Activated CD8-positive, alpha-beta memory T cell treated with anti-CD3 and anti-CD28 coated beads for 24 hours (primary cell): ENCODE measurements around the gene CDK5RAP3.

Experiments
- DNase-seq: peaks from one replicate; pipeline ENCODE4 v3.0.0-alpha.2; 2020

Gene CDK5RAP3

DNA sequence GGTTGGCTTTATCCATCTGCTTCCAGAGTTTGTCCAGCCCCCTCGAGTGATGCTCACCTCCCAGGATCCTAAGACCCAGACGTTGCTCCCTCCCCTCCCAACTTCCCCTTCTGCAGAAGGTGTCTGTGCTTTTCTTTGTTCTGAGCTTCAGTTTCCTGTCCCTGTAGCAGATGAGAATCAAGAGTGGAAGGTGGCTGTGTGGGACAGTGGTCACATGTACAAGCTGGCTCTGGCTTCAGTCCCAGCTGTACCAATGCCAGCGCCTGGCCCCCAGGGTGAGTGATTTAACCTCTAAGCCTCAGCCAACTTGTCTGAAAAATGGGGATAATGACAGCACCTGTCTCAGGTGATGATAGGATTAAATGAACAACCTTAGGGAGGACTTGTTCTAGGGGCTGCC, 21.0 kb upstream of the CDK5RAP3 start:
- DNase-seq = no peak

DNA sequence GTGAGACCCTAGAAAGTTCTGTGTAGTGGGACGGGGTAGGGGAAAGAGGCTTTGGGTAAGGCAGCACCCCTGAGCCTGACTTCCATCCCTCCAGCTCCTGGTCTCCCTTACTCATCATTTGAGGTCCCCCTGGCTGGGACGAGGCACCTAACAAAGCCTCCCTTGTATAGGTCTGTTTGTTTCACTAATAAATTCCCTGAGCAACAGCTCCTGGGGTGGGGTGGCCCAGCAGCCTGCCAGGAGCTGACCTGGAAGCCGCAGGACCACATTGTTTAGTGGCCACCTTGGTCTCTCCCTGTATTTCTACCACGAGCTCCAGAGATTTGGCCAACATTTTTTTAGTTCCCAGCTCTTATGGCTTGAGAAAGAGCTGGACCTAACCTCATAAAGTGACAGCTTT, 20.5 kb upstream of the CDK5RAP3 start:
- DNase-seq = no peak

DNA sequence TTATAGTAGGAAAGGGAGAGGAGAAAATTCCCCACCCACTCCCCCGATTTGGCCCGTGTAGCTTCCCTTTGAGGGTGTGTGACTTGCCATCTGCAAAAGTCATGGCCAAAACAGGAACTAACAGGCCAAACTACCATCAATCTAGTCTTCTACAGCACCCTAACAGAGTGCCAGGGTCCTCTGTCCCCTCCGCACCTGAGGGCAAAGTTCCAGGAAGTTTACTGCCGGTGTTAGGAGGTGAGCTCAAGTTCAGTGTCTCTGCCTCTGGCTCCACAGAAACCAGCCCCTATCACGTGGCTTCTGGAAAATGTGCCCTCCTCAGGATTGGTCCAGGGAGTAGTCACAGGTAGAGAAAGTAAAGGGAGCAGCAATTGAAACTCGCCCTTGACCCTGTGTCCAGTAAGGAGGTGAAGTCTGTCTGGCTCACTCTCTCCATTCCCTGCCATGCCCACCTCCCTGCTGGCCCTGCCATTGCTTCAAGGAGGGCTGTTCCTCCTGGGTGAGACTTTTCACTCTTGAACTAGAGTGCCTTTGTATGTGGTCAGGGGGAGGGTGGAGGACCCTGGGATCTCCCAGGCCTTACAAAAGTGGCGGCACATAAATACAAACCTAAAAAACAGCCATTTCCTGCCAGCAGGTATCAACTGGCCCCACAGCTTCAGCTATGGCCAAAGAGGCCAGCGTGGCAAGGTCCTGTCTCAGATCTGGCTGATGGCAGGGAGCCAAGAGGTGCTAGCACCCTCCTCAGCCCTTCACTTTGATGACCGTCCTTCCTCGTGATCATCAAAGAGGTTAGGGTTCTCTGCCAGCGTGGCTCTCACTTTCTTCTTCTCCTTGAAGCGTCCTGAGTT, 18.5 kb upstream of the CDK5RAP3 start:
- no peak for DNase-seq

DNA sequence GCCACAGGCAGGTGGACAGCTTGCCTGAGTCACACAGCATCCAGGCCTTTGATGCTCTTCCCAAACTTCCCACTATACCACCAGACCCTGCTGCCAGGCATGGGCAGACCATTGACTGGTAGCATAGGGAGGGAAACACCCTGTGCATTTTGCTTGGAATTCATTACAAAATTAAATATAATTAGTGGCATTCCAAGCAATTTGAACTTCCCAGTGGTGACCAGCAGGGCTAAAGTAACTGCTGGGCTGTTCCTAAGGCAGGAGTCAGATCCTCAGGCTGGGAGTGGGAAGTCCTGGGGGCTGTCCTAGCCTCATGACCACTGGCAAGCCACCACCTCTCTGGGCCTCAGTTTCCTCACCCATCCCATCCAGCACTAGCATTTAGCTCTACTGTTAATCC, 17.0 kb upstream of the CDK5RAP3 start:
- DNase-seq = no peak

DNA sequence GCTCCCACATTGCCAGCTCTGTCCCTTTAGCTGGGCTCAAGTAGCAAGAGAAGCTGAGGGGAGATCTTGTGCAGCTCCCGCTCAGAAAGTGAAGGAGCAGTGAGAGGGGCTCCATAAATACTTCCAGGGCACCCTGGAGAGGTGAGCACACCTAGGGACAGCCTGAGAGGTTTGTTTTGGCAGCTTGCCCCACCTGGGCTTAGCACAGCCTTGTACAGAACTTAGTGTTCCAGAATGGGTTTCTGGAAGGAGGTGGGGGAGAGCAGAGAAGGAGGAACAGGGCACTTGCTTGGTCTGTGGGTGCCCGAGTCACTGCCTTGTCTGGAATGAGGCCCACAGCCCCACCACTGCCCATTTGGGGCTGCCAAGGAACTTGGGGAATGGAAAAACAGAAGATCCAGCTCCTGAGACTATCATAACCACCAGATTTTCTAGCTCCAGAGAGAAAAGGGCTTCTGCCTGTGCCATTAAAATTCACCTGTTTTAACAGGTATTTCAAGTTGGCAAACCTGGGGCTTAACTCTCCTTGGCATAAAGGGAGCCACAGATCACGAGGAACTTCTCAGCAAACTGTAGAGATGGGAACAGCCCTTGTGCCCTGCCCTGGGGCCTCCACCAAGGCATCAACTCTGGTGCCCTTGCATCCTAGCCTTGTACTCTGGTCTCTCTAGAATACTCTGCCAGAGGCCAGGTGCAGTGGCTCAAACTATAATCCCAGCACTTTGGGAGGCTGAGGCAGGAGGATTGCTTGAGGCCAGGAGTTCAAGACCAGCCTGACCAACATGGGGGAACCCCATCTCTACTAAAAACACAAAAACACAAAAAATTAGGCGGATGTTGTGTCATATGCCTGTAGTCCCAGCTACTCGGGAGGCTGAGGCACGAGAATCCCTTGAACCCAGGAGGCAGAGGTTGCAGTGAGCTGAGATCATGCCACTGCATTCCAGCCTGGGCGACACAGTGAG, 15.1 kb upstream of the CDK5RAP3 start:
- DNase-seq = no peak

DNA sequence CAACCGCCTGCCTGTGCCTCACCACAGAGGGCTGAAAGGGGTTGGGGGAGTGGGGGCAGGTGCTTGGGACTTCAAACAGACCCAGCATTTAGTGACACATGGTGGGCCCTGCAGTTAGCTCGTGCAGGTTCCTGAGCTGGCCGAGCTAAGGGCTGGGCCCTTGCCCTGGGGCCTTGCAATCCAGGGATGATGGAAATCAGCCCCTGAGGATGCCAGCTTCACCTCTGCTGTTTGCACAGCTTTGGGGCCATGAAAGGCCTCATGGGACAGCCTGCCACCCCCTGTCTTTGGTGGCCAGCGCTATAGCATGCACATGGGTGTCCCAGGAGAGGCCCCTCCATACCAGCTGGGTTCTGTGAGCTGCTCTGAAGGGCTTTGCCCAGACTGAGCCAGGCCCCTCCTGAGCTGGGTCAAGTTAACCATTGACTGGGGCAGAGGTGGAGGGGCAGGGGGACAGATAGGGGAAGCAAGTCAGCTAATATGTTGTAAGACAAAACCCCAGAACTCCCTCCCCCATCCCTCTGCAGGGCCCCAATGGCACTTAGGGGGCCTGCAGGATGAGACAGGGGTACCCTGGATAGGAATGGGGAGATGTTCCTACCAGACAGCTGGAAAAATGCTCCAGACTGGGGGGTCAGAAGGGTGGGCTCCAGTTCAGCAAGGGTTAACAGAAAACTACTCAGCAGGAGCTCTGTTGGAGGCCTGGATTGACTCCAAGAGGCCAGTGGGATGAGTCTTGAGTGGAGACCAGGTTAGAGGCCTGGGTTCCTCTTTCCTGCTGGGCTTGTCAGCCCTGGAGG, 13.9 kb upstream of the CDK5RAP3 start:
- DNase-seq = no peak

DNA sequence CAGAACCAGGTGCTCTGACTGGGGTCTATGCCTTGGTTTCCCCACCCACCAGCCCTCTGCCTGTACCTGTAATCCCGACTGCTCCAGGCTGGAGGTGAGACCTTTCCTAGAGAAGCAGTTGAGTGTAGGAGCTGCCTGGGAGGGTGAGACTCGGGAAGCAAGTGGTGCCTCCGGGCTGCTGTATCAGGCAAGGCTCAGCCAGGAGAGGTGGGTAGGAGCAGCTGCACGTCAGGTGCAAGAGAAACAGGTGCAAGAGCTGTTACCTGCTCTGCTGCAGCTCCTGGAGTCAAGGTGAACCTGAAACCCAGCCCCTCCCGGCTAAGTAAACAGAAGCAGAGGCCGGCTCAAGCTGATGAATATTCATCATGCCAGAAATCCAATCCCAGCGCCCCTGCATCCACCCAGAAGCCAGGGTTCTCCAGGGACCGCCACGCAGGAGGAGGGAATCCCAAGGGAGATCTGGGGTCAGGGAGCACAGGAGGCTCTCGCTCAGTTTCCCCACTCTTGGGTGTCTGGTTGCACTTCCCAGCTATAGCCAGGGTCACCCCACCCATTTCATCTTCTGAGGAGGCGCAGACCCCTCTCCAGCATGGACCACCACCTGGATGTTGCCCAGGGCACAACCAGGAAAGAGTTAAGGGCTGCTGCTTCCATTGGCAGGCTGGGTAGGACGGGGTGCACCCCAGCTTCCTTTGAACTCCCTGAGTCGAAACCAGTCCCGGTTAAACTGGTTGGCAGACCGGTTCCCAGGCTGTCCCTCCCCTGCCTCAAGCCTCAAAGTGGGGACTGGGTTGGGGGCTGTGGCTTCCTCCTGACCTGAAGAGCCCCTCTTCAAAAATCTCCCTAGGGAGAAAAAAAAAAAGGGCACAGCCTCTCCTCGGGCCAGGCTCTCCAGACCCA, 13.1 kb upstream of the CDK5RAP3 start, which contains the start of gene PRR15L:
Gene PRR15L (minus strand): TSS at position 293 of the 900 bp plus-strand sequence. CDS start 4,649 bp downstream, outside the sequence.
- DNase-seq = no peak

DNA sequence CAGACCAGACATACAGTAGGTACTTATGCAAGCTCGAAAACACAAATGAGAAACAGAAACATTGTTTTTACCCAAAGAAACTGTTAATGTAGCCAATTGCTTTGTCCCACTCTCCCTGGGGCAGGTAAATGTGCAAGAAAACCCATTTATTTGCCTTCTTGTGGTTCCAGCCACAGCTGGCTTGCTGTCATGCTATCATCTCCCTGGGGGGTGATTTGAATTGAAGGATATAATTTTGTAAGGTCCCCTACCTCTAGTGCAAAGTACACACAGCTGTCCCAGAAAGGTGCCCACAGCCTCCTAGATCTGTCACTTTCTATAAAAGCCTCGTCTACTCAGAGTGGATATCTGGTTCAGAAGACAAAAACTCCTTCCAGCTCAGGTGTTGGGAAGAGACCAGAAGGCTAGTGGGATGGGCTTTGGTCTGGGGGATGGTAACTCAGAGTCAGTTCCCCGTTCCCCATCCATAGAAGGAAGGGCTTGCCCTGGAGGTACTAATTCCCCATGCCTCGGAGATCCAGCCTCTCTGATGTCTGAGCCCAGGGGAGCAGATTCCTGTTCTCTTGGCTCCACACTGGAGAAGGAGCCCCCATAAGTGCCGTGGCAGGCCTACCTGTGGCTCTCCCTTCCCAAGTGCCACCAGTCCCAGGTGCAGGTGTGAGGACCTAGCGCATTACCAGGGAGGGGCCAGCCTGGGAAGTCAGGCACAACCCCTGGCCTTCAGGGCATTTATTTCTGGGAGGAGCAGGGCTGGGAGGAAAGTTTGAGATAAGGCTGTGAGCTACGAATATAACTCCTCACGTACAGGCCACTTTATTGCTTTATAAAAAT, 10.9 kb upstream of the CDK5RAP3 start:
- no peak for DNase-seq

DNA sequence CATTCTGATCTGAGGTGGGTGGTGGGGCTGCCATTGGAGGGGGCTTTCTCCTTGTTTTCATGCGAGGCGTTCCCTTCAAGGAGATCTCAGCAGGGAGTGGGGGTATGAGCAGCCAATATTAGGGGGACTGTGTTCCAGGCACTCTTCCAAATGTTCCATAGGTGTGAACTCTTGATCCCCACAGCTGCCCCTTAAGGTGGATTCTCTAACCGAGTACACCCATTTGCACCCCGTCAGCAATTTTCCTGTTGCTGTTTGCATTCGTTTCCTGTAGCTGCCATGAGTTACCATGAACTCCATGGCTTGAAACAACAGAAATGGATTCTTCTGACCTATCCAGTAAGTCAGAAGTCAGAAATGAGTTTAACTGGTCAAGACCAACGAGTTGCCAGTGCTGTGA, 9.5 kb upstream of the CDK5RAP3 start:
- DNase-seq = no peak

DNA sequence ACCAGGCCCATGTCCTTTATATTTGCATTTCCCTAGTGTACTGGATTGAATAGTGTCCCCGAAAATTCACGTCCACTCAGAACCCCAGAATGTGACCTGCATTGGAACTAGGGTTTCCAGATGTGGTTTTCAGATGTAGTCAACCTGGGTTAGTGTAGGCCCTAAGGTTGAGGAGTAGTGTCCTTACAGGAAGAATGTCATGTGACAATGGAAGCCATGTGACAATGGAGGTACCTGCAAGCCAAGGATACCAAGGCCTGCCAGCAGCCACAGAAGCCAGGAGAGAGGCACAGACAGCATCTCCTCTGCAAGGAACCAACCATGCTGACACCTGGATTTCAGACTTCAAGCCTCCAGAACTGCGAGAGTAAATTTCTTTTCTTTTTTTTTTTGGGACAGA, 8.0 kb upstream of the CDK5RAP3 start:
- DNase-seq = no peak

DNA sequence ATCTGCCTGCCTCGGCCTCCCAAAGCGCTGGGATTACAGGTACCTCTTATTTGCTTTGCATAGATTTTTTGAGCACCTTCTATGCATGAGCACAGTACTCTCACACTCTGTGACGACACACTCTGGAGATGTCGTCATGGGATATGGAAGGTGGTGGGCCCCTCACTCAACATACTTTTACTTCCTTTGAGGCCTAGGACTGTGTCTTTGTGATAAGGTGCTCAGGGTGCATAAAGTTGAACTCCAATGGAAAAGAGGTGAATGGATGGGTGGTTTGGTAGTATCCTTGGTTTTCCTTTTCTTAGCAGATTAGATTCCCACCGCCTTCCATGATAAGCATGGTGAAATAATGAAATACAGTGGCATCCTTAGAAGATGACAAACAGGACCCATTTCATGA, 6.1 kb upstream of the CDK5RAP3 start:
- no peak for DNase-seq

DNA sequence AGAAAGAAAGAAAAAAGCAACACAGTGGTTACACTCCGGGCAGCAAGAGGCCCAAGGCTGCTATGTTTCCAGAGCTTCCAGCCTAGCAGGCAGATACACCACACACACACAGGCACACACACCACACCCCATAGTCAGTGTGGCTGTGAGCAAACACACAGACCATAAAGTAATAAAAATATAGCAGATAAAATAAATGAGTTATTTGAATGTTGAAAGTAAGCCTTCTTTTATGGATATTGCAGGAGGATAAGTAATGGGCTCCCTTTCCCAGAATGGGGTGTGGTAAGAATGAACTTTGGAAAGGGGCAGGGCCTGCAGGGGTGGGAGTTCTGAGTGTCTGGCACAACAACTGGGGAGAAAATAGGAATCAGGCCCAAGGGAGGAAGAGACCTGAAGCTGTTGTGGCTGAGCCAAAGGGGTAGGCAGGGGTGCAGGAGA, 4.8 kb upstream of the CDK5RAP3 start:
- DNase-seq = no peak

DNA sequence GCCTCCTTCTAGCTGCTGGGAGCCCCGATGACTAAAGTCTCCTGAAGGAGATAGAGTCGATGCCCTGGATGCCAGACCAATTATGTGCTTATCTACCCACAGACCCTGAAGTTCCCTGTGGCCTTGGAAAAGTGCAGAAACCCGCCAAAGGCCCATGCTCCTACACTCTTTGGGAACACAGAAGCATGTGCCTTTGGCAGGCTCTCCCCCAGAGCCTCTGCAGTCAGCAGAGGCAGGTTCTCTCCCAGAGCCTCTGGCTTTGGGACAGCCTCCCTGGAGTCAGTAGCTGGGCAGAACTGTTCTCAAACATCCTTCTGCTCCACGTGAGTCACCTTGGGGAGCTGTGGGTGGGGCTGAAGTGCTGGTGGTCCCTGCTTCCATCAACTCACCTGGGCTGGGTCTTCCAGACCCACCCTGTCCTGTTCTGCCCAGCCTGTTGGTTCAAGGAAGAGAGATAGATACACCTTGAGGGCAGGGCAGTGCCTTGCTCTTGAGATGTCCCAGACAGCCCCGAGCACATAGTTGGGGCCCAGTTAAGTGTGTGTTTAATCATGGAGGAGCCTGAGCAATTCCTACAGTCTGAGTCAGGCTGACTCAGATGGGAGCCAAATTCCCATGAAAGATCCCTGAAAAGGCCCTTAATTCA, 3.2 kb upstream of the CDK5RAP3 start:
- no peak for DNase-seq

DNA sequence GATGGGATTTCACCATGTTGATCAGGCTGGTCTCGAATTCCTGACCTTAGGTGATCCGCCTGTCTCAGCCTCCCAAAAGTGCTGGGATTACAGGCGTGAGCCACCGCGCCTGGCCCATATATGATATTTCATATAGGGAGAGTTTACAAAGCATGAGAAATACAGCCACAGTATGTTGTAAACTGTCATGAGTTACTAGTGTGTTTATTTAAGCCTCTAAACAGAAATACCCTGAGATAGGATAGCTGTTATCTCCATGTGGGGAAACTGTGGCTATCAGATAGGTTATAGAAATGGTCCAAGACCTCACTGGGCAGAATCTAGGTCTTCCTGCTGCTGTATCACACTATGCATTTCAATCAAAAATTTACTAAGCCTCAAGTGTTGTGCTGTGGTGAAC, 2.1 kb upstream of the CDK5RAP3 start:
- DNase-seq = no peak

DNA sequence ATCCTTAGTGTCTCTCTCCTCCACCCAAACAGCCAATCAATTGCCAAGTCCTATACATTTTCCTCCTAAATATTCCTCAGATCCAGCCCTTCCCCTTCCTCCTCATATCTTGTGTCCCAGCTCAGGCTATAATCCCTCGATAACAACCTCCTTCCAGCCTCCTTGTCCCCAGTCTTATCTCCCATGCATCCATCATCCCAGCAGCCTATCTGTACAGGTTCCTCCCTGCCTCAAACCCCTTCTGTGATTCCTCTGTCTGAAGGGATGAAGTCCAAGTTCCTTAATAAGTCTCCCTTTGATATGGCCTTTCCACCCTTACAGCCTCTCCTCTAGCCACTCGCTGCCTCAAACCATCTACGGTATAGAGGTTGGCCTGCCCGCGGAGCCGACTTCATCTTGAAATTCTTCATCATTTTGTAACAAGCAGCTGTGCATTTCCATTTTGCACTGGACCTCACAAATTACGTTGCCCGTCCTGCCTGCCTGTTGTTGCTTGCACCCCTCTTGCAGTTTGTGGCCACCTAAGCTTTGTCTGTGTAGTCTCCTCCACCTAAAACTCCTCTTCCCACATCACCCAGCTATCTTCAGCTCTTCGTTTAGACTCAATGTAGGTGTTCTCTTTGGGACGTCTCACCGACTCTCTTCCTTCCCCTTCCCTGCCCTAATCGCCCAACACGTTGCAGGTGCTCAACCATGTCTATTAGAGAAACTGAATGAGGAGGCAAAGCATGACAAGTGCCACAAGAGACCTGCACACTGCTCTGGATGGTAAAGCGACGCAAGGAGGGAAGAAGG, 786 bp upstream of the CDK5RAP3 start:
- DNase-seq = peak; percentile 60

DNA sequence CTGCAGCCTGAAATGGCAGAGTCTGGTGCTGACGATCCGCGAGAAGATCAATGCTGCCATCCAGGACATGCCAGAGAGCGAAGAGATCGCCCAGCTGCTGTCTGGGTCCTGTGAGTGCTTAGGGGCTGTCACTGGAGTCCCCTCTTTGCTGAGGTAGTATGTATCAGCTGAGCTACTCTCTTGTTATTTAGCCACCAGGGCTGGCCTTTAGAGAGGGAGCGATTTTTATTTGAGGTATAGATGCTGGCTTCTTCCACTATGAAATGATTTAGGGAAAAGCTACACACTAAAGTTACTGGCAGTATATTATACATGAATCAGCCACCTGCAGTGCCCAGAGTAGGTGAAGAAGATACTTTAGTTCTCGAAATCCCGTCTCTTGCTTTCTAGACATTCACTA, 2.6 kb downstream of the CDK5RAP3 start:
- no peak for DNase-seq

DNA sequence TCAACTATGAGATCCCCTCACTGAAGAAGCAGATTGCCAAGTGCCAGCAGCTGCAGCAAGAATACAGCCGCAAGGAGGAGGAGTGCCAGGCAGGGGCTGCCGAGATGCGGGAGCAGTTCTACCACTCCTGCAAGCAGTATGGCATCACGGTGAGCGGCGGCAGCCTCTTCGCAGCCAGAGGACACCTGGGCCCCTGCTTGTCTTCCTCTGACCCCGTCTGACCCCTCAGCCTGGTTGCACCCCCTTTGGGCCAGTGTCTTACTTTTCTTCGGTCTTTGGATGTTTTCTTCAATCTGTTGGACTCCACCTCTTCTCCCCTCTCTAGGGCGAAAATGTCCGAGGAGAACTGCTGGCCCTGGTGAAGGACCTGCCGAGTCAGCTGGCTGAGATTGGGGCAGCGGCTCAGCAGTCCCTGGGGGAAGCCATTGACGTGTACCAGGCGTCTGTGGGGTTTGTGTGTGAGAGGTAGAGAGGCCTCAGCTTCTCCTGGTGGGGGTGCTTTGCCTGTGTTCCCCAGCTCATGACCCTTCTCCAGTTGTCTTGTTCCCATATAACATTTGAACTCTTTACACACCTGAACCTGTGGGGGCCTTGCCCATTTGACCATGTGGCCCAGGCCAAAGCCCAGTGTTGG, 4.4 kb downstream of the CDK5RAP3 start:
- no peak for DNase-seq

DNA sequence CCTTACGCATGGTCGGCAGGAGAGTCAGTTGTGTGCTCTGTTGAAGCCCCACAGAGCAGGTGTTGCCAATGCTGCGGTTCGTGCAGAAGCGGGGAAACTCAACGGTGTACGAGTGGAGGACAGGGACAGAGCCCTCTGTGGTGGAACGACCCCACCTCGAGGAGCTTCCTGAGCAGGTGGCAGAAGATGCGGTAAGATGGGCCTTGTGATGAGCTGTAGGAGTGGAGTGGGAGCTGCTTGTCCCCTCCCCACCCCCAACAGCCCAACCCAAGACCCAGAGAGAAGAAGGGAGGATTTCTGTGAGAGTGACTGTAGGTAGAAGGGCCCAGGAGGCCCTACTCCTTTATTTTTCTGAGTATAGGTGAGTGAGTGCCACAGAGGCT, 4.9 kb downstream of the CDK5RAP3 start:
- no peak for DNase-seq

DNA sequence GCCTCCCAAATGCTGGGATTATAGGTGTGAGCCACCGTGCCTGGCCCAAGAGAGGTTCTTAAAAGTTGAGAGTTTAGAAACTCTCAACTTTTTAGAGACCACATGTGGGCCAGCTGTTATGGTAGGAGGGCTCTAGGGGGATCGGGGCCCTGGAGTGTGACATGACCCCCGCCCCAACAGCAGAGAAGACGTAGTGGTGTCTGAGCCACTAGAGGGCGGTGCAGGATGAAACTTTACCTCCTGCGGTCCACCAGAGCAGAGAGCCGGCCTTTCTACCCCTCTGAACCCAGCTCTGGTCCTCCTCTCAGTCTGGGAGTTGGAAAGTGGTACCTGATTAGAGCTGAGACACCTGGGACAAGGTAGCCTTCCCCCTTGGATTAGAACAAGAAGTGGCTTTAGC, 7.4 kb downstream of the CDK5RAP3 start:
- peak; percentile 68 for DNase-seq
